HUES64 (cell line): Measurements from ENCODE around the gene CTIF.

Experiments
- H3K27ac ChIP-seq: 2 replicates; pipeline ENCODE4 v1.7.0; 2013; ENCODE audit warnings: low read depth, low read length, inconsistent platforms
- H3K27me3 ChIP-seq: 2 replicates; pipeline ENCODE4 v1.6.1; 2013; ENCODE audit warnings: mild to moderate bottlenecking, low read length; ENCODE audit not compliant: insufficient read depth
- H3K36me3 ChIP-seq: 2 replicates; pipeline ENCODE4 v1.6.1; 2013; ENCODE audit warnings: mild to moderate bottlenecking, low read length; ENCODE audit not compliant: insufficient read depth
- H3K4me1 ChIP-seq: 2 replicates; pipeline ENCODE4 v1.6.1; 2013; ENCODE audit warnings: mild to moderate bottlenecking, low read length, moderate library complexity; ENCODE audit not compliant: insufficient read depth
- H3K4me3 ChIP-seq: 2 replicates; pipeline ENCODE4 v1.5.1; 2013; ENCODE audit warnings: mild to moderate bottlenecking, low read length, moderate library complexity
- H3K9ac ChIP-seq: 2 replicates; pipeline ENCODE4 v1.6.1; 2013; ENCODE audit warnings: mild to moderate bottlenecking, low read depth, low read length
- H3K9me3 ChIP-seq: 2 replicates; pipeline ENCODE4 v1.6.1; 2013; ENCODE audit warnings: low read depth, low read length; ENCODE audit not compliant: insufficient read depth
- WGBS: fragments of 150-250, 120-280 bp; methylation state at CpG from one replicate; pipeline ENCODE4 v1.1.7; 2013; ENCODE audit warnings: missing lambda C conversion rate; 5-methylcytosine and 5-hydroxymethylcytosine counted together

CTIF gene

DNA sequence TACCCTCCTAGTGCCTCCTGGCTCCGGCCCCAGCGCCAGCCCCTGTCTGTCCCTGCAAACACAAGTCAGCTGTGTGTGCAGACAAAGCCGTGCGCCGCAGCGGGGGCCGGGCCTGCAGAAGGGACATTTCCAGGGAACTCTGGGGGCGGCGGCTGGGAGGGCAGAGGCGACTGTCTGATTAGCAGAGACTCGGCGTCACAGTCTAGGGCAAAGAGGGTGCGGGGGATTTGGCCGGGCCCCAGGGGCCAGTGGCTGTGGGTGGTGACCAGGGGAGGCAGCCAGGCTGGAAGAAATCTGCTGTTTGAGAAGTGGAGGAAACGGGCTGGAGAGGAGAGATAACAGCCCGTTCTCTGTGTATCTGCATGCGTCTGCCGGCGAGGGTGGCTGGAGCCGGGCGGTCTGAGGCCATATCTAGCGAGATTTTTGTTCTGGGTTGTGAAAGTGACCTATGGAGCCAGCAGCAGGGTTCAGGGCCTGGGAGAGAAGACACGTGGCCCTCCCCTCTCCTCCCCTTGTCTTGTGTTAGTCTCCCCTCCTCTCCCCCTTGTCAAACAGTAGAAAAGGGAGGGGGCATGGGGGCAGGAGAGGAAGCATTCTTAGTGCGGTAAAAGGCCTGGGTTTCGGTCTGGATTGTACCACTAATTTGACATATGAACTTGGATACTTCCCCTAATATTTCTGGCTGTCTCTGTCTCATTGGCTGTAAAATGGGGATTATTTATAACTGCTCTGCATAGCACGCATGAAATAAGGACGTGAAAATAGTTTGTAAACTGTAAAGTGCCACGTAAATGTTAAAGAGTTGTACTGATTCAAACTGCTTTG is 242.5 kb downstream of the CTIF start:
- H3K4me1 ChIP-seq, result peaks cover 23% of the 10 kb centered on the region
- H3K9me3 ChIP-seq, result no peaks in the 10 kb centered on the region
- 74% methylated on average over 27 of the region's 28 CpGs for WGBS
- H3K27me3 ChIP-seq, result no peaks in the 10 kb centered on the region
- no peak overlapping the region for H3K4me3 ChIP-seq
- peak overlapping the region; percentile 54; the same call in 1 of the 2 replicates for H3K9ac ChIP-seq
- no peaks in the 10 kb centered on the region for H3K36me3 ChIP-seq
- no peak overlapping the region for H3K27ac ChIP-seq

DNA sequence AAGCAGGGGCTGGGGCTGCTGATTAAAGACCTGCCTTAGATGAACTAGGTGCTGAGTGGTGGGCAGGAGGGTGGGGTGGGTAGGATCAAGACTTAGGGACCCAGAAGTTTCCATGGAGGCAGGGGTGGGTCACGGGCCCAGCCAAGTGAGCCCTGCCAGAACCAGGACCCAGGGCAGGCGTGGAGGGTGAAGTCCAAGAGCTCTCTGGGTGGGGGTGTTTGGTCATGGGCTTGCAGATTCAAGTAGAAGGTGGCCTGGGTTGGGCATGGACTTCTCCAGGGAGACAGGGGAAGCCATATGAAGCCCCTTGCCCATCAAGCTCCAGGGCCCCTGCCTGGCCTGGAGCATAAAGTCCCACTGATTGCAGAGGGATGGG is 243.1 kb downstream of the CTIF start:
- no peak overlapping the region for H3K4me3 ChIP-seq
- no peaks in the 10 kb centered on the region for H3K27me3 ChIP-seq
- H3K36me3 ChIP-seq, result no peaks in the 10 kb centered on the region
- H3K9me3 ChIP-seq, result no peaks in the 10 kb centered on the region
- peaks cover 17% of the 10 kb centered on the region for H3K4me1 ChIP-seq
- 93% methylated on average over 2 of the region's 2 CpGs for WGBS
- H3K9ac ChIP-seq, result no peak overlapping the region
- H3K27ac ChIP-seq, result no peak overlapping the region

DNA sequence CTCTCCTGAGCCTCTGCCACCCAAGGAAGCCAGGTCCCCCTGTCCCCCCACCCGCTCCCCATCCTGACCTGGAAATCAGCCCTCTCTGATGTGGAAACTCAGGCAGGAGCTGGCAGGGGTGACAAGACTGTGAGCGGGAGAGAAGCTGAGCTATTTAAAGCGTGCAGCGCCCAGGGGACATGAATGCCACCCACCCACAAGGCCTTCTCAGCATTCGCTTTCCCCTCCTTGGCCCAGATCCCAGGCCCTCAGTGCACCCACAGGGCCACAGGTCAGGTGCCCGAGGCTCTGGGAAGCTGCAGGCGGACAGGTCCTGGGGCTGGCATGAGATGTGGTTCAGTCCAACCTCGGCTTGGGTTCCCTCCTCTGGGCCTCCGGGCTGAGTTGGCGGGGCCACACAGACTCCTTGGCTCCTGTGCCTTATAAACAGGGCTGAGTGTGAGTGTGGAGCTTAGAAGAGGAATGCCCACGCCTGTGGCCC is 243.6 kb downstream of the CTIF start:
- H3K4me1 ChIP-seq, result peaks cover 17% of the 10 kb centered on the region
- H3K36me3 ChIP-seq, result no peaks in the 10 kb centered on the region
- H3K9me3 ChIP-seq, result no peaks in the 10 kb centered on the region
- WGBS, result 94% methylated on average over 10 of the region's 11 CpGs
- no peak overlapping the region for H3K4me3 ChIP-seq
- no peak overlapping the region for H3K9ac ChIP-seq
- H3K27ac ChIP-seq, result no peak overlapping the region
- no peaks in the 10 kb centered on the region for H3K27me3 ChIP-seq

DNA sequence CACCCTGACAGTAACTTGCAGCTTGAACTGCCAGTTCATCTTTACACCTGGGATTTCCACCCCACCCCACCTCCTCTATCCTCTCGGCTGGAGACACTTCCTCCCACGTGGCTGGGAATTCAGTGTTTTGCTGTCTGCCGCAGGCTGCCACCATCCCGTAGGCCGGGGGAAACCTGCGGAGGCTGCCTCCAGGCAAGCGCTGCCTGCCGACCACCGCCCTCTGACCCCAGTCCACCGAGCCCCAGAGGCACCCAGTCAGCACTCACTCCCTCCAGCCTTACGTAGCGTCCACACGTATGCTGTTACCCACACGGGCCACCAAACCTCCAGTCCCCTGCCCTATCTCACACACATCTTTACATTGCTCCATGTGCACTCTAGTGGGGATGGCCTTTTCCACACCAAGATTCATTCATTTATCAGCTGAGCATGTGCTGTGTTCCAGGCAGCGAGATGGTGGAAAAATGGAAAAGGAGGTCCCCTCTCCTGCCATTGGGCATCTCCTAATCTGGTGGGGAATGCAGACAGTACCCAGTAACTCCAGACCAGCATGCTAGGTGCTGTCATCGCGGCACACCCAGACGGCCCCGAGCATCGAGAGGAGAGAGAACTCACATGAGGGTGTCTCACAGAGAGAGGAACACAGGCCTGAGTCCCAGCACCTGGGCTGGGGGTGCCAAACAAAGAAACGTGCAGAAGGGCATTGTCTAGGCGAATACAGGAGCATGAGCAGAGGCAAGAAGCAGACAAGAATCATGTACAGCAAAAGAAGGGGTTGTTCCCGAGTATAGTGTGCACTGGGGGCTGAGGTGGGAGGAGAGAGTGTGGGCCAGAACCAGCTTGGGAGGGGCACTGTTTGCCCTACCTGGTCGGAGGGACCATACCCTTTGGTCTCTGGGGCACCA is 245.0 kb downstream of the CTIF start:
- no peaks in the 10 kb centered on the region for H3K36me3 ChIP-seq
- H3K9ac ChIP-seq, result no peak overlapping the region
- peaks cover 17% of the 10 kb centered on the region for H3K4me1 ChIP-seq
- H3K27me3 ChIP-seq, result no peaks in the 10 kb centered on the region
- no peak overlapping the region for H3K27ac ChIP-seq
- H3K9me3 ChIP-seq, result no peaks in the 10 kb centered on the region
- WGBS, result 87% methylated on average over 24 of the region's 24 CpGs
- no peak overlapping the region for H3K4me3 ChIP-seq

DNA sequence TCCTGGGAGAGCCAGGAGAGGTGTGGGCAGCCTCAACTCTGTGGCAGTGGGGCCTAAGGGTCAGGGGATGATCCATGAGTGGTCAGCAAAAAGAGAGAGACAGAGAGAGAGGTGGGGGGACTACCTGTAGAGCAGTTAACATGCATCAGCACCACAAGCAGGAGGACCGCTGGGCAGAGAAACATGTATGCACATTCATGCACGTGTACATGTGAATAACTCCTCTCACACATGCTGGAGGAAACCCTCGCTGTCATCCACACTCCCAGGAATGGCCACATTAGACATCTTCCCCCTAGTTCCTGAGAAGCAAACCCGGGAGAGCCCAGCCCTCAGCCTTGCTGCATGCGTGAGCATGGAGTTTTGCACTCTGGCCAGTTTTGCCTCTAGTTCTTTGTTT is 245.8 kb downstream of the CTIF start:
- Histone ChIP-seq H3K27me3 (no peaks in the 10 kb centered on the region), H3K4me1 (peaks cover 17% of the 10 kb centered on the region), H3K27ac (no peak overlapping the region), H3K9ac (no peak overlapping the region), H3K4me3 (no peak overlapping the region), H3K36me3 (no peaks in the 10 kb centered on the region), H3K9me3 (no peaks in the 10 kb centered on the region)
- 95% methylated on average over 5 of the region's 5 CpGs for WGBS

DNA sequence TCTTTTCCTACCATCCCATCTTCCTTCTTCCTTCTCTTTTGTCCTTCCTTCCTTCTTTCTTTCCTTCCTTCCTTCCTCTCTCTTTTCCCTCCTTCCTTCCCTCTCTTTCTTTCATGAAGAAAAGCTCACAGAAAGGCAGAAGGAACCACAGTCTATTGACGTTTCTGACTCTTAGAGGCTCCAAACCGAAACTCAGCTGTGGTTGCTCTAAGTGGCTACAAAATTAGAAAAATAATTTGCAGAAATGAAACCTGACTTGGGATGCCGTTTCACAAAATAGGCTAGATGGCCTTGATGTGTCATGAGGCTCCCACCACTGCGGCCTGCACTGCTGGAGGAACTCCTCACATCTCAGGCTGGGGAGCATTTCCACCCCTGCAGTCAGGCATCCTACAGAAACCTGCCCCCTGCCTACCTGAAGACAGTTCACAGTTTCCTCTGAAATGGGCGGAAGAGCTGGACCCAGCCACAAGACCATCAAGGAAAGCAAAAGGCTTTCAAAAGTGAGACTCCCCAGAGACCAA is 246.3 kb downstream of the CTIF start:
- H3K4me1 ChIP-seq, result peaks cover 16% of the 10 kb centered on the region

DNA sequence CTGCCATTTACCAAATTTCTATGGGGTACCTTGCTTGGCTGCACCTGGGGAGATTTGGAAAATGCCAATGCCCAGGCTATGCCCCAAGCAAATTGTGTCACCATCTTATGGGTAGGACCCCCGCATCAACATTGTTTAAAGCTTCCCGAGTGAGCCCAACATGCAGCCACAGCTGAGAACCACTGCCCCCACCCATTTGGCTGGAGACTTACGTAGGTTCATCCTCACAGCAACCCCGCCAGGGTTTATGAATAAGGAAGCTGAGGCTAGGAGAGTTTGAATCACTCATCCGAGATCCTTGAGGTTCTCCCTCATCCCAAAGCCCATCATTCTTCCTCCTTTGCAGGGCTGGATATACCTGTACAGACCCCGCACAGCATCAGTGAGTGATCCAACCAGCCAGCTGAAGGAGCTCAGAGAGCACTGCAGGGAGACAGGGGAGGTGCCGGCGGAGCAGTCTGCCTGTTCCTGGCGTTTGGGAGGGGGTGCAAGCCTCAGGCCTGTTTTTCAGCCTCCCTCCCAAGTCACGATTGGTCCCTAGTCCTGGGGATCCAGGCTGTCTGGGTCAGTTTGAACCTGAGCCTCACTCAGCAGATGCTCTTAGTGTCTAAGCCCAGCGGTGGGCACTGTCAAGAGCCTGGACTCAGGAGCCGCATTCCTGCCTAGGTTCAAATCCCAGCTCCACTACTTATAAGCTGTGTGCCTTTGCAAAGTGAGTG is 247.1 kb downstream of the CTIF start:
- Histone ChIP-seq H3K9ac (no peak overlapping the region), H3K4me1 (peaks cover 10% of the 10 kb centered on the region), H3K27ac (no peak overlapping the region), H3K9me3 (no peaks in the 10 kb centered on the region), H3K4me3 (no peak overlapping the region), H3K36me3 (no peaks in the 10 kb centered on the region), H3K27me3 (no peaks in the 10 kb centered on the region)
- 92% methylated on average over 12 of the region's 12 CpGs for WGBS

More for the DNA sequence above, 246.3 kb downstream of the CTIF start:
- Histone ChIP-seq H3K9me3 (no peaks in the 10 kb centered on the region), H3K9ac (no peak overlapping the region), H3K27me3 (no peaks in the 10 kb centered on the region), H3K27ac (no peak overlapping the region), H3K36me3 (no peaks in the 10 kb centered on the region), H3K4me3 (no peak overlapping the region)
- WGBS, result 90% methylated on average over 5 of the region's 5 CpGs

DNA sequence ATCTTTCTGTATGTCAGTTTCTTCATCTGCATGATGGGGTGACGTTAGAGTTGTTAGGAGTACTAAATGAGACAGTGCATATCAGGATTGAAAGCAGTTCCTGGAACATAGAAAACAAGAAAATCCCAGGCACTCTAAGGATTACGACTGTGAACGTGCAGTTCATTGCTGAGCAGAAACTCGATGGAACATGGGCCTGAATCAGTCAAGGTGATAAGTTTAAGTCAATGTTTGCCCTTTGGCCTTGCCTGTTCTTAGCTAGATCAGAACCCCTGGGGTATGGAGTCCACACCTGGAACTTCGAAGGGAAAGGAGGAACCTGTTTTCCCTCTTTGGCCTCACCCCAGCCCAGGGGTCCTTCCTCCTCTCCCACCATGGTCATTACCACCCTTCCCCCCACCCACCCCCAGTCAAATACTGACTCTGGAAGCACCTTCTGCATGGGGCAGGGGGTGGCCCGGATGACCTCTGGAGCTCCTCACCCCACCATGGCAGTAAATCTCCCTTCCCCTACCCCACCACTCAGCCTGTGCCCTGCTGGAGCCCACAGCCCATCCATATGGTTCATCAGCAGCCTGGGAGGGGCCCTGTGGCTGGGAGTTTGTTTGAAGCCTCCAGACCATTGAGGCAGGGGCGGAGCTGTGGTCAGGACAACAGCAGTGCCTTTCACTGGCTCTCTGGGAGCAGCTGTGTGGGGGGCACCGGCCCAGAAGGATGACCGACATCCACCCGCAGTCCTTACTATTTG is 247.8 kb downstream of the CTIF start:
- Histone ChIP-seq H3K27ac (no peak overlapping the region), H3K9ac (no peak overlapping the region), H3K4me3 (no peak overlapping the region), H3K4me1 (0 out of 2 replicates have a peak, but pooled peaks cover 3% of the 10 kb centered on the region), H3K9me3 (no peaks in the 10 kb centered on the region), H3K27me3 (no peaks in the 10 kb centered on the region), H3K36me3 (no peaks in the 10 kb centered on the region)
- 76% methylated on average over 10 of the region's 10 CpGs for WGBS

DNA sequence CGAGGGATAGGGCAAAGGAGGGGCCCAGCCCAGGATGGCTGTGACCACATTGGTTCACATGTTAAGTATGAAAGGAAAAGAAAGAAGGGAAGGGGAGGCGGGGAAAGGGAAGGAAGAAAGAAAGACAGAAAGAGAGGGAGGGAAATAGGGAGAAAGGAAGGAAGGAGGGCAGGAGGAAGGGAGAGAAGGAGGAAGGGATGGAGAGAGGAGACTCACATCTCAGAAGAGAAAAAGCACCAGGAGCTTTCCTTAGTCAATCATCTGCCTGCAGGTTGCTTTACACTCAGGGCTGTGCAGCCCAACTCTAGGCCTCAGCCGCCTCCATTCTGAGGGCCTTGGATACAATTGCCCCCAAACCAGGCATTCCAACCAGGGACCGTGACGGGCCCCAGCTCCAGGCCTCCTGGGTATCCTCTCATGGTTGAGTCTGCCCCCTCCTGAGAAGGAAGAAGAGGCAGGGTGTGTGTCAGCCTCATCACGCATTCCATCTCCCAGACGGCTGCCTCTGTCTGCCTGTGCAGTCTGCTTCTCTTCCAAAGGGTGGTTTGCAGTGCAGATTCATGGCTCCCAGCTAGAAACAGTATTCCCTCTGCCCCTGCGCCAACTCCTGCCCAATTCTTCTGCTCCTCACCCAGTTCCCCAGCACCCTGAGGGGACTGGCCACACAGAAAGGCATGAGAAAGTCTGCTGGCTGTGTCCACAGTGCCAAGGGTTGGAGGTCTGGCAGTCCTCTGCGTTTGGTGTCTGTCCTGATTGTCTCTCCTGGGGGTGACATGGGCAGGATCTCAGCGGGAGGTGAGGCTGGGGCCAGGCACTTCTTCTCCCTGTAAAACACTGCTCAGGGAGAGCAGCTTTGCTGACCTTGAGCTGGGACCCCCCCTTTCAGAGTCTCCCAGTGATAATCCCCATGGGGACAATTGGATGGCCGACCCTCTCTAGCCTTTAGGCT is 248.6 kb downstream of the CTIF start:
- H3K36me3 ChIP-seq, result no peaks in the 10 kb centered on the region
- H3K27ac ChIP-seq, result no peak overlapping the region
- no peak overlapping the region for H3K4me3 ChIP-seq
- no peak overlapping the region for H3K9ac ChIP-seq
- no peaks in the 10 kb centered on the region for H3K27me3 ChIP-seq
- no peaks in the 10 kb centered on the region for H3K4me1 ChIP-seq
- WGBS, result 79% methylated on average over 11 of the region's 11 CpGs
- no peaks in the 10 kb centered on the region for H3K9me3 ChIP-seq
